HEK293T (cell line): ENCODE data around the gene PRPF19.

Experiments used
- CTCF ChIA-PET: fragments of 350-600 bp; formaldehyde crosslinking; extraction: SDS; loops from one replicate; lab custom pipeline; 2021; ENCODE audit warnings: antibody characterized with exemption, inconsistent platforms; lab: Yijun Ruan, JAX
- POLR2A ChIA-PET: fragments of 350-600 bp; formaldehyde crosslinking; extraction: SDS; loops from one replicate; lab custom pipeline; 2020; ENCODE audit warnings: antibody characterized with exemption, inconsistent platforms; lab: Yijun Ruan, JAX
- DNase-seq: peaks from one replicate; pipeline ENCODE4 v3.0.0; 2012; ENCODE audit warnings: mixed read lengths; ENCODE audit errors: extremely low spot score
- ARNT ChIP-seq: fragments of 450-650 bp; IDR thresholded peaks from 2 replicates; pipeline ENCODE4 v1.6.1; 2017; ENCODE audit warnings: mild to moderate bottlenecking
- BHLHE40 ChIP-seq: fragments of 450-650 bp; IDR thresholded peaks from 2 replicates; pipeline ENCODE4 v1.6.1; 2016; ENCODE audit warnings: mild to moderate bottlenecking, moderate library complexity, borderline replicate concordance
- CTBP1 ChIP-seq: fragments of 450-650 bp; IDR thresholded peaks from 2 replicates; pipeline ENCODE4 v1.6.1; 2016; ENCODE audit warnings: borderline replicate concordance
- ELF4 ChIP-seq: fragments of 450-650 bp; IDR thresholded peaks from 2 replicates; pipeline ENCODE4 v1.6.1; 2017; ENCODE audit warnings: antibody characterized with exemption
- FOXA1 ChIP-seq: fragments of 450-650 bp; IDR thresholded peaks from 2 replicates; pipeline ENCODE4 v1.6.1; 2016; ENCODE audit warnings: mild to moderate bottlenecking
- FOXK2 ChIP-seq: fragments of 450-650 bp; IDR thresholded peaks from 2 replicates; pipeline ENCODE4 v1.6.1; 2016; ENCODE audit warnings: mild to moderate bottlenecking
- FOXM1 ChIP-seq: fragments of 450-650 bp; IDR thresholded peaks from 2 replicates; pipeline ENCODE4 v1.6.1; 2017; ENCODE audit warnings: mild to moderate bottlenecking, borderline replicate concordance
- HDGF ChIP-seq: fragments of 450-650 bp; IDR thresholded peaks from 2 replicates; pipeline ENCODE4 v1.6.1; 2017; ENCODE audit warnings: antibody characterized with exemption, borderline replicate concordance
- L3MBTL2 ChIP-seq: fragments of 450-650 bp; conservative IDR thresholded peaks from 2 replicates; pipeline ENCODE4 v1.6.1; 2016; ENCODE audit warnings: mild to moderate bottlenecking
- LEF1 ChIP-seq: fragments of 450-650 bp; IDR thresholded peaks from 2 replicates; pipeline ENCODE4 v1.6.1; 2017; ENCODE audit warnings: mild to moderate bottlenecking, borderline replicate concordance
- NFRKB ChIP-seq: fragments of 450-650 bp; IDR thresholded peaks from 2 replicates; pipeline ENCODE4 v1.6.1; 2016; ENCODE audit warnings: mild to moderate bottlenecking, moderate library complexity
- SP1 ChIP-seq: fragments of 450-650 bp; IDR thresholded peaks from 2 replicates; pipeline ENCODE4 v1.6.1; 2017
- SUZ12 ChIP-seq: fragments of 450-650 bp; IDR thresholded peaks from 2 replicates; pipeline ENCODE4 v1.6.1; 2016; ENCODE audit warnings: mild to moderate bottlenecking
- TARDBP ChIP-seq: fragments of 450-650 bp; IDR thresholded peaks from 2 replicates; pipeline ENCODE4 v1.6.1; 2016
- ZNF384 ChIP-seq: fragments of 450-650 bp; IDR thresholded peaks from 2 replicates; pipeline ENCODE4 v1.6.1; 2016
- TF ChIP-seq, protein P1 (sequence below): fragments of 450-650 bp; IDR thresholded peaks from 2 replicates; pipeline ENCODE4 v1.6.1; 2016

Gene PRPF19

DNA sequence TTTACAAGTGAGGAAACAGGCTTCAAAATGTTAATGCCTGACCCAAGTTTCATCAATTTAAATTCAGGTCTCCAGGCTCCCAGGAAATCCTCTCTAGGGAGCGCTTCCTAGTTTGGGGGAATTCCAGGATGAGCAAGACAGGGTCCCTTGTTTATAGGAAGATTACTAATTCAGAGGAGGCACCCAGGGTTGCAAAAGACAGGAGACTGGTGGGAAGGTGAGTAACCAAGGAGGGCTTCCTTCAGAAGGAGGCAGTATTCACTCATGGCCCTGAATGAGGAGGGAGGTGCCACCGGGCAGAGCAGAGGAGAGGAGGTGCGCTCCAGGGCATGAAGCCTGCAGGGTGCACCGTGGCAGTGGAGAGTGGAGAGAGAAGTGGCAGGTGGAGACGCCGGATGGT is 19.5 kb upstream of the PRPF19 start:
- no peak for DNase-seq
- ChIA-PET POLR2A (no interaction called here), CTCF (no interaction called here)
- TF ChIP-seq HDGF (no peak), FOXK2 (no peak), ELF4 (no peak)

DNA sequence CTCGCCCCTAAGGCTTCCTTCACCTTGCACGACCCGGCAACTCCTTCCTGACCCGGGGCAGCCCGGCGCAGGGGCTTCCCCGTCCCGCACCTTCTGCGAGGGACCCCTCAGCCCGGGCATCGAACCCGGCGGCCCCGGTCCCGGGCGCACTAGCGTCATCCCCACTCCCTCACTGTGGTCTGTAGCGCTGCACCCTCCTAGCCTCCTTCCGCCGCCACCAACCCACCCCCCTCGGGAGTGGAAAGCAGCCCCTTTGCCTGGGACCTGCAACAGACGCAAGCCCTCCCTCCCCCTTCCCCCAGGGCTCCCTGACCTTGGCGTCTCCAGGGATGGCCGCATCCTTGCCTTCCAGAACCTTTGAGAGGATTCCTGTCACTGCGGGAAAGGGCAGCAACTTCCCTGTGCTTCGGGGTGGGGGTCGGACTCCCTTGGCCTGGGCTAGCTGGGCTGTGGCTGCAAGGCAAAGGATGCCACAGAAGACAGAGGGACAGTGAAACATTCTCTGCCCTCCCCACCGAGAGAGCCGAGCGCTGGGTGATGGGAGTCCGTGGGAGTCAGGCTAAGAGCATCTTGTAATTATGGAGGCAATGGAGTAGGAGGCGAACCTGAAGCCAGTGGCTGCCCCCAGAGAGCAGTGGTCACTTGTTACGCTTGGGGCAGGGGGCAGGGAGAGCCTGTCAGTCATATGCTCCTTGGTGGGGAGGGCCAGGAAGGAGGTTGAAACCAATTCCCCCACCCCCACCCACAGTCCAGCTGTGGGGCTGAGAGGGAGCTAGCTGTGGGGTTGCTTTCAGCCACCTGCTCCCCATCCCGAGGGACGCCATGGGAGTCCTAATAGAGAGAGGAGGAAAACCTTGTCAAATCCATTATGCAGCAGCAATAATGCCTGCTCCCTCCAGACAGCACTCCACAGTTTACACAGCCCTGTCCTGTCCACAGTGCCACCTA is 18.8 kb upstream of the PRPF19 start:
- DNase-seq = peak; percentile 22
- ChIA-PET POLR2A (no interaction called here), CTCF (no interaction called here)
- TF ChIP-seq, protein P1, sequence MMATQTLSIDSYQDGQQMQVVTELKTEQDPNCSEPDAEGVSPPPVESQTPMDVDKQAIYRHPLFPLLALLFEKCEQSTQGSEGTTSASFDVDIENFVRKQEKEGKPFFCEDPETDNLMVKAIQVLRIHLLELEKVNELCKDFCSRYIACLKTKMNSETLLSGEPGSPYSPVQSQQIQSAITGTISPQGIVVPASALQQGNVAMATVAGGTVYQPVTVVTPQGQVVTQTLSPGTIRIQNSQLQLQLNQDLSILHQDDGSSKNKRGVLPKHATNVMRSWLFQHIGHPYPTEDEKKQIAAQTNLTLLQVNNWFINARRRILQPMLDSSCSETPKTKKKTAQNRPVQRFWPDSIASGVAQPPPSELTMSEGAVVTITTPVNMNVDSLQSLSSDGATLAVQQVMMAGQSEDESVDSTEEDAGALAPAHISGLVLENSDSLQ = peak; percentile 58
- TF ChIP-seq TARDBP = no peak

DNA sequence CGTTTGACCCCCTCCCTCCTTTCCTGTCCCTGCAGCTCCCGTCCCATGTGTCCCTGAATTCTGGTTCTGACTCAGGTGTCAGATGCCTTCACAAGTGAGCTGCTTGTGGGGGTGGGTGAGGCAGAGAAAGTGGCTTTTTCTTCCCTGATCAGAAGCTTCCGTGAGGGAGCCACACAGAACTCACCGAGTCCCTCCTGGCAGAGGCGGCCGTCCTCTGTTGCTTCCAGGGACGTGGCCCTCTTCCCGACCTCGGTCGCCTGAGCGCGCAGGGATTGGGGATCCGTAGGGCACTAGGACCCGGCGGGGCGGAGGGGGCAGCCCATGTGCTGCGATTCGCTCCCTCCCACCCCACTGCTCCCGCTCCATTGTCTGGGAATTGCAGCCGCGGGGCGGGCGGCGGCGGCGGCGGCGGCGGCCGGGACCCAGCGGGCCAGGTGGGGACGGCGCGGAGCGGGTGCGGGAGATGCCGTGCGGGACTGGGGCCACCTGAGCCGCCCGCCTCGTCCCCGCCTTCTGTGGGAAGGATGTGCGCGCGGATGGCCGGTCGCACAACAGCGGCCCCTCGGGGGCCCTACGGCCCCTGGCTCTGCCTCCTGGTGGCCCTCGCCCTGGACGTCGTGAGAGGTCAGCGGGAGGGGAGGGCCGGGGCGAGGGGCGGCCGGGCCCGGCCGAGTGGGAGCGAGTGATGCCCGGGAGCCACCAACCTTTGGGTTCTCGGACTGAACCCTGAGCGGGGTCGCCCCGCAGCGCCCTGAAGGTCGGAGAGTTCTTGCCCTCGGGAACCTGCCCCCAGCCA is 17.9 kb upstream of the PRPF19 start, which contains the start of gene TMEM132A:
TSS of gene TMEM132A (plus strand) at position 351 of the 796 bp plus-strand sequence. CDS start at position 525, 174 bp downstream.
- POLR2A ChIA-PET = interaction anchor here (1.4 to 1.7 kb wide), 2 partner anchors 11 to 18 kb away, joined by 5 to 10 read pairs; partner anchors contain the start of genes PRPF19 and TMEM109
- DNase-seq = peak; percentile 89
- CTCF ChIA-PET = no interaction called here
- TF ChIP-seq ZNF384 (no peak), LEF1 (peak; percentile 23; the same call in 1 of the 2 replicates), SP1 (no peak), HDGF (no peak), FOXM1 (peak; percentile 93), NFRKB (no peak), BHLHE40 (no peak), SUZ12 (no peak), TARDBP (no peak), L3MBTL2 (0 out of 2 replicates have a peak, but pooled peaks have one; percentile 32), FOXK2 (no peak), ARNT (0 out of 2 replicates have a peak, but pooled peaks have one; percentile 32)
- TF ChIP-seq, protein P1 = no peak

DNA sequence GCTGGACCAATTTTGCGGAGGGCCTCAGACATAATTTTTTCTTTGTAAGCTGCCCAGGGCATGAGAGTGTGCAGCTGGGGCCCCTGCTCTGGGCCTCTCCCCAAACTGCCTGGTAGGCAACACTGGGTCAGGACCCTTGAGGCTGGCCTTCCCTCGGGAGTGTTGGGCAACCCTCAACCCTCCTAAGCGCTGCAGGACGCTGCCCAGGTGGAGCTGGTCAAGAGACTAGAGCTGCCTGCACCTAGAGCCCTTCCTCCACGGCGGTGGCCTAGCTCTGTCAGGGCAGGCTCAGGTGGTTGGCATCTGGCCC is 17.4 kb upstream of the PRPF19 start:
- POLR2A ChIA-PET = interaction anchor here (1.4 to 1.7 kb wide), 2 partner anchors 10 to 17 kb away, joined by 5 to 10 read pairs; partner anchors contain the start of genes PRPF19 and TMEM109
- TF ChIP-seq LEF1 = no peak
- no peak for TF ChIP-seq L3MBTL2
- no peak for TF ChIP-seq FOXM1
- TF ChIP-seq FOXA1 = no peak
- DNase-seq = no peak
- CTCF ChIA-PET = interaction anchor here (1.5 kb wide), 1 partner anchor 93 kb away, joined by 3 read pairs; no protein-coding TSS in a partner anchor

DNA sequence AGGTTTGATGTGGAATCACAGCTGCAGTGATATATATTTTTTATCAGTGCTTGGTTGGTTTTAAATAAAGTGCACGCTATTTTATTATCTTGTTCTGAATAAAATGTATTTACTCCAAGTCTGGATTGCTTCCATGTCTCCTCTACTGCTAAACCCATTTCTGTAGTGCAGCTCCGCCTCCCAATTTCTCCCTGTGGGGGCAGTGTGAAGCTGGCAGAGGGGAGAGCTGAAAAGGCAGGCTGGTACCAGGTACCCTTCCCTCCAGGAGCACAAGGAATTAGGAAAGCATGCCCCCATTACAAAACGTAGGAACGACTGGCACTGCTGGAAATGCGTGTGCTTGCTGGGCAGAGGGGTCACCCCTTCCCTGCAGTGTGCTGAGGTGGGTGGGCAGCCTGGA is 16.9 kb upstream of the PRPF19 start:
- POLR2A ChIA-PET = interaction anchor here (1.4 to 1.7 kb wide), 2 partner anchors 10 to 17 kb away, joined by 5 to 10 read pairs; partner anchors contain the start of genes PRPF19 and TMEM109
- no peak for TF ChIP-seq CTBP1
- TF ChIP-seq ARNT = no peak
- TF ChIP-seq LEF1 = no peak
- CTCF ChIA-PET = interaction anchor here (1.5 kb wide), 1 partner anchor 93 kb away, joined by 3 read pairs; no protein-coding TSS in a partner anchor
- DNase-seq = no peak

DNA sequence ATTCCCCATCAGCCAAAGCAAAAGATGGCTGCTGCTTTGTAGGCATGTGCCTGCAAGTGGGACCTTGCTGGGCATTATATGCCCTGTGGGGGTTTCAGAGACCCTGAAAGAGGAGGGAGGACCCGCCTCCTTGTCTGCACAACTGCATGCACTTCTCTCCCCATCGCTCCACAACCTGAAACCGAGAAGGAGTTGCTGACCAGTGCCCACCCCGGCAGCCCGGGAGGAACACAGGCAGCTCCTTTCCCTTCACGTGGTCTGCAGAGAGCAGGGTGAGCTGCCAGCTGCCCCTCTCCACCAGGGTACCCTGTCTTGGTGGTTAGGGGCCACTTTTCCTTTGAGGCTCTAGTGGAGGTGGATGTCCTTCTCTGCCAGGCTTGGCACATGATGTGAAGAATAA is 16.5 kb upstream of the PRPF19 start:
- TF ChIP-seq ZNF384 (no peak), L3MBTL2 (no peak), FOXA1 (no peak), LEF1 (no peak), FOXM1 (no peak), ARNT (no peak), SUZ12 (no peak), FOXK2 (no peak), BHLHE40 (no peak), SP1 (no peak), HDGF (no peak), ELF4 (no peak)
- TF ChIP-seq, protein P1 = no peak
- POLR2A ChIA-PET = interaction anchor here (1.4 to 1.7 kb wide), 2 partner anchors 9 to 16 kb away, joined by 5 to 10 read pairs; partner anchors contain the start of genes PRPF19 and TMEM109
- no peak for DNase-seq
- CTCF ChIA-PET = interaction anchor here (1.5 kb wide), 1 partner anchor 92 kb away, joined by 3 read pairs; no protein-coding TSS in a partner anchor
